ENCODE data around the gene CTNNB1.

DNA sequence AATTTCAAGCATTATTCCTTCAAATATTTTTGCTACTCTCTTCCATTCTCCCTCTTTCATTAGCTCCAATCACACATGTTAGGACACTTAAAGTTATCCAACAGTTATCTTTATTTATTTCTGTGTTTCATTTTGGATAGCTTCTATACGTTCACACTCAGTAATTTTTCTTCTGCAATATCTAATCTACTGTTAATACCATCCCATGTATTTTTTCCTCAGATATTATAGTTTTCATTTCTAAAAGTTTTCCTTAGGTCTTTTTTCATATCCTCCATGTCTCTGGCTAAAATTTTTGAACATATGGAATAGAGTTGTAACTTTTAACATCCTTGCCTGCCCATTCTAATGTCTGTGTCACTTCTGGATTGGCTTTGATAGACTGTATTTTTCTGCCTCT is 73.4 kb downstream of the CTNNB1 start:
- TF ChIP-seq, protein P1, sequence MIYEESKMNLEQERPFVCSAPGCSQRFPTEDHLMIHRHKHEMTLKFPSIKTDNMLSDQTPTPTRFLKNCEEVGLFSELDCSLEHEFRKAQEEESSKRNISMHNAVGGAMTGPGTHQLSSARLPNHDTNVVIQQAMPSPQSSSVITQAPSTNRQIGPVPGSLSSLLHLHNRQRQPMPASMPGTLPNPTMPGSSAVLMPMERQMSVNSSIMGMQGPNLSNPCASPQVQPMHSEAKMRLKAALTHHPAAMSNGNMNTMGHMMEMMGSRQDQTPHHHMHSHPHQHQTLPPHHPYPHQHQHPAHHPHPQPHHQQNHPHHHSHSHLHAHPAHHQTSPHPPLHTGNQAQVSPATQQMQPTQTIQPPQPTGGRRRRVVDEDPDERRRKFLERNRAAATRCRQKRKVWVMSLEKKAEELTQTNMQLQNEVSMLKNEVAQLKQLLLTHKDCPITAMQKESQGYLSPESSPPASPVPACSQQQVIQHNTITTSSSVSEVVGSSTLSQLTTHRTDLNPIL (CRISPR knock-in tag; IDR thresholded peaks at IDR 0.05; ENCODE audit: low read depth), result no peak
- TF ChIP-seq ZFP30 (CRISPR knock-in tag; IDR thresholded peaks at IDR 0.05) (no peak), RARB (CRISPR knock-in tag; IDR thresholded peaks at IDR 0.05) (no peak)
- TF ChIP-seq, protein P2, sequence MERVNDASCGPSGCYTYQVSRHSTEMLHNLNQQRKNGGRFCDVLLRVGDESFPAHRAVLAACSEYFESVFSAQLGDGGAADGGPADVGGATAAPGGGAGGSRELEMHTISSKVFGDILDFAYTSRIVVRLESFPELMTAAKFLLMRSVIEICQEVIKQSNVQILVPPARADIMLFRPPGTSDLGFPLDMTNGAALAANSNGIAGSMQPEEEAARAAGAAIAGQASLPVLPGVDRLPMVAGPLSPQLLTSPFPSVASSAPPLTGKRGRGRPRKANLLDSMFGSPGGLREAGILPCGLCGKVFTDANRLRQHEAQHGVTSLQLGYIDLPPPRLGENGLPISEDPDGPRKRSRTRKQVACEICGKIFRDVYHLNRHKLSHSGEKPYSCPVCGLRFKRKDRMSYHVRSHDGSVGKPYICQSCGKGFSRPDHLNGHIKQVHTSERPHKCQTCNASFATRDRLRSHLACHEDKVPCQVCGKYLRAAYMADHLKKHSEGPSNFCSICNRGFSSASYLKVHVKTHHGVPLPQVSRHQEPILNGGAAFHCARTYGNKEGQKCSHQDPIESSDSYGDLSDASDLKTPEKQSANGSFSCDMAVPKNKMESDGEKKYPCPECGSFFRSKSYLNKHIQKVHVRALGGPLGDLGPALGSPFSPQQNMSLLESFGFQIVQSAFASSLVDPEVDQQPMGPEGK (CRISPR knock-in tag; IDR thresholded peaks at IDR 0.05; ENCODE audit: borderline replicate concordance), result no peak

Data from SK-N-SH treated with all-trans-retinoic acid at 6 μM for 48 hours (cell line).